VCaP (cell line): ENCODE measurements around the gene TOMM6.

Source experiments
- H3K27ac ChIP-seq: fragments of 450-650 bp; 2 replicates; pipeline ENCODE4 v1.5.1; 2017
- TF ChIP-seq, protein P1 (sequence below): fragments of 450-650 bp; conservative IDR thresholded peaks from 2 replicates; pipeline ENCODE4 v1.5.1; 2017; ENCODE audit warnings: mild to moderate bottlenecking, moderate library complexity

TOMM6 gene

DNA sequence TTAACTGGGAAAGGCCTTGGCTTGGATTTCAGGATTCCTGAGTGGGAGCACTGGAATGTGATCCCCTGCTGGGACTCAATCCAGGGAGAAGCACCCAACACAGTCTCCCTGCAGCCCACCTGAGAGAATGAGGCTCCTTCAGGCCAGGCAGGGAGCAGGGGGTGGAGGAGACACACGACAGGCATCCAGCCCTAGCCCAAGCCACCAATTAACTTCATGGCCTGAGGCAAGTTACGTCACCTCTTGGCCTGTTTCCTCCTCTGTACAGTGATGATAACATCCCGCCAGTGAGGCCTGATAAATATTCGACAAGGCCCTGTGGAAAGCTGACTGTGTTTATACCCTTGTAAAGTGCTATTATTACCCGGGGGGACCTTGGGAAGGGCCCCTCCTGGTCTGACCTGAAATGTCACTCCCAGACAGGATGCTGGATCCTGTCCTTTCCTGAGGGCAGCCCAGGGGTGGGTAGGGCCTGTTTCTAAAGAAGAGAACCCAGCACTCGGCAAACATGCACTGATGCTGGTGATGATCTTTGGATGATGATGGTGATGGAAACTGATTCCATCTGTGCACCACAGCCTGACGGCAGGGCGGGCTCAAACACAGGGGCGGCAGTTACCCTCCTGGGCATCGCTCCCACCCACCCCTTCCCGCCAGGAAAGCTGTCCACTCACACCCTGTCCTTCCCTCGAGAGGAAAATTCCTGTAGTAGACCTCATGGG is 20.2 kb upstream of the TOMM6 start:
- TF ChIP-seq, protein P1, sequence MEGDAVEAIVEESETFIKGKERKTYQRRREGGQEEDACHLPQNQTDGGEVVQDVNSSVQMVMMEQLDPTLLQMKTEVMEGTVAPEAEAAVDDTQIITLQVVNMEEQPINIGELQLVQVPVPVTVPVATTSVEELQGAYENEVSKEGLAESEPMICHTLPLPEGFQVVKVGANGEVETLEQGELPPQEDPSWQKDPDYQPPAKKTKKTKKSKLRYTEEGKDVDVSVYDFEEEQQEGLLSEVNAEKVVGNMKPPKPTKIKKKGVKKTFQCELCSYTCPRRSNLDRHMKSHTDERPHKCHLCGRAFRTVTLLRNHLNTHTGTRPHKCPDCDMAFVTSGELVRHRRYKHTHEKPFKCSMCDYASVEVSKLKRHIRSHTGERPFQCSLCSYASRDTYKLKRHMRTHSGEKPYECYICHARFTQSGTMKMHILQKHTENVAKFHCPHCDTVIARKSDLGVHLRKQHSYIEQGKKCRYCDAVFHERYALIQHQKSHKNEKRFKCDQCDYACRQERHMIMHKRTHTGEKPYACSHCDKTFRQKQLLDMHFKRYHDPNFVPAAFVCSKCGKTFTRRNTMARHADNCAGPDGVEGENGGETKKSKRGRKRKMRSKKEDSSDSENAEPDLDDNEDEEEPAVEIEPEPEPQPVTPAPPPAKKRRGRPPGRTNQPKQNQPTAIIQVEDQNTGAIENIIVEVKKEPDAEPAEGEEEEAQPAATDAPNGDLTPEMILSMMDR = no peak
- peak overlapping the region; percentile 89 for H3K27ac ChIP-seq

DNA sequence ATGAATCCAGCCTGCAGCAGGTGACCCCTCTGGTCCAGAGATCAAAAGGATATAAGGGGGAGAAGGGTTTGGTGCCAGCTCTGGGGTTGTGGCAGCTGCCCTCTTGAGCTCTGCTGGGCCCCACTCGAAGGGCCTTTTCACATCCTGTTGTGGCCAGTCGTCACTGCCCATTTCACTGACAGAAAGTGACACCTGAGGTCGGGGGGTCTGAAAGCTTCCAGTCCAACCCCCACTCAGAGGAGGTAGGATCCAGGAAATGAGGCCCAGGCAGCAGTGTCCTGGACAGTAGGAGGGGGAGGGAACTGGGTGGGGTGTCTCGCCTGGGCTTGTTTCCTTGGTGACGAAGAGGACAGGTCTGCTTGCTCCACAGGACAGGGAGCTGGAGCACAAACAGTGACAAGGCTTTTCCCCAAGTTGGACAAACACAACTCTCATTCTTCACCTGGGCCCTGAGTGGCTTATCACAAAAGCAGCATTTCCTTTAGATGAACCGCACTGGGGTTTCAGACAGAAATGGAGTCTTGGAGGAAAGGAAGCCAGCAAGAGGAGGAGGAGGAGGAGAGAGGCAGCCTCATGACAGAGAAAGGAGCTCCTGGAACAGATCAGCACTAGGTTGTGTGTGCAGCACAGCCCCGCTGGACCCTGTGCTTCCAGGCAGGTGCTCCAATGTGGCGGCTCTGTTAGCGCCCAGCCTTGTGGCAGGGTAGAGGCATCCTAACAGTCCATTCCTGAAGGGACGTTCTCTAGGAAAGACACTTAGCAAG is 18.8 kb upstream of the TOMM6 start:
- peak overlapping the region; percentile 89 for H3K27ac ChIP-seq
- TF ChIP-seq, protein P1 = no peak

DNA sequence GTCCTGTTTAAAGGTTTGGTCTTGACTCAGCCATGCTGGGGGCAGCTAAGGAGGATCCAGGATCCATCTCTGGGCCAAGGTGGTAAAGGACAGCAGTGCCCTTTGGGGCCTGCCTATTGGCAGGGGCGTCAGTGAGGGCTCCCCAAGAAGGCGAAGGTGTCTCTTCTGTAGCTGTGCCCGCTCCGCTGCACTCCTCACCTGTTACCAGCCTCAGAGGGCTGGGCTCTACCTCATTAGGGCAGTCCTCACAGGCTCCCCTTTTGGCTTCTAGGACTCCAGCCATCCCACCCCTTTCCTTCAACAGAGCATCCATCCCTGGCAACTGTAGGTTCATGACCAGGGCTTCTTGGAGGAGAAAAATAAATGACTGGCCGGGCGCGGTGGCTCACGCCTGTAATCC is 18.1 kb upstream of the TOMM6 start:
- peak overlapping the region; percentile 89 for H3K27ac ChIP-seq
- TF ChIP-seq, protein P1 = no peak

DNA sequence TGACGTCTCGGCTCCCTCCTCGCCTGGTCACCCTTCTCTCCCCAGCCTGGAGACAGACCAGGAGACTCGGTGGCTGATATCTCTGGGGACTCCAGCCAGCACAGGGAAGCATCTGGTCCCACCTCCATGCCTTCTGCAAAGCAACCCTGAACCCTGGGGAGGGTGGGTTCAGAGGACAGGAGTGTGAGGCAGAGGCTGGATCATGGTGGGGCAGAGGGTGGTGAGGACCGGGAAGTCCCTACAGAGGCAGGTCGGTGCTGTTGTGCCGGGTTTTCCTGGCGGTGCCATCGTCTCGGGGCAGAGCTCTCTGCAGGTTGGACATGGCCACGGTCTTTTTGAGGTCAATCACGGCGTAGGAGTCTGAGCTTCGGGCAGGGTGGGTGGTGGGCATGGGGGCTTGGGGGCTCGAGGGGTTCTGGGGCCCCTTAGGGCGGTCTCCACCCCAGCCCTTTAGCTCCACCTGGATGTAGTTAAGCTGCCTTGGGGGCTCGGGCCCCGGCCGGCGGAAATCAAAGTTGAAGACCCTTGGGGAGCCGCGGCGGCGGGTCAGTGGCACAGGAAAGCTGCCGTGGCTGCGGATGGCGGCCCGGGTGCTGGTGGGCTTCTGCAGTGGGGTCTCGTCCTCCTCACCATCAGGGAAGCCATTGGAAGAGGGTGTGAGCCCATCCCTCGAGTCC is 17.0 kb upstream of the TOMM6 start:
- TF ChIP-seq, protein P1 = no peak
- no peak overlapping the region for H3K27ac ChIP-seq

DNA sequence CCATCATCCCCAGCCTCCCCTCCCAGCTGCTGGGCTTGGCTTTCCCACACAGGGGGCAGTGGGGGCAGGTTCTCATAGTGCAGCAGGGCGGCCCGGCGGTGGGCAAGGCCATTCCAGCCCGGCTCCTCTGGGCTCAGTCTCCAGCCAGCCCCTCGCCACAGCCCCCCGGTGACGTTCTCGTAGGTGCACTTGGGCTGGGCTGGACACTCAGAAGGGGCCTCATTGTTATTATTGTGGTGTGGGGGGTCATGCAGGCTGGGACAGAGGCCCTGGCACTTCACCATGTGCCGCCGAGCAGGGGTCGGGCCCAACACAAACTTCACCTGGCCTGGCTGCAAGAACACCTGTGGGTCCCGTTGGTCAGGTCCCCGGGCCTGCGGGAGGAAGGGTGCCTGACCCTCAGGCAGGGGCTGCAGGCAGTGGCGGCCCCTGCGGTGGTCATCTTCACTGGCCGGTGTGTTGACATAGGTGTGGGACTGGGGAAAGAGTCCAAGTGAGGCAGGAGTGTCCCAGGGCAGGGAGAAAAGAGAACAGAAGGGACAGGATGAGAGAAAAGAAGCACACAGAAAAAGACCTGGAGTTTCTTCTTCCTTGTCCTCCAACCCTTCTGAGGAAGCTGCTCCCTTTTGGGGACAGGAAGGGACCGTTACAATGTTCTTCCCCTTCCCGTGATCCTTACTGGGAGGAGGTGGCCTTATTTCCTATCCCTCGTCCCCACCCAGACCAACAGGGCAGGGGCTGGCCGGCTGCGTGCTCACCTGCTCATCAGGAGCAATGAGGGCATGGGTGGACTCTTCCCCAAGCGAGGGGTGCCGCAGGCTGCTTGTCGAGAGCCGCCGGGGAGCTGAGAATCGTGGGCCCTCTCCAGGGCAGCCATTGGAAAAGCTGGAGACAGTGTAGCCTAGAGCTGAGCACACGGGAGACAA is 16.2 kb upstream of the TOMM6 start:
- TF ChIP-seq, protein P1 = no peak
- H3K27ac ChIP-seq = no peak overlapping the region

DNA sequence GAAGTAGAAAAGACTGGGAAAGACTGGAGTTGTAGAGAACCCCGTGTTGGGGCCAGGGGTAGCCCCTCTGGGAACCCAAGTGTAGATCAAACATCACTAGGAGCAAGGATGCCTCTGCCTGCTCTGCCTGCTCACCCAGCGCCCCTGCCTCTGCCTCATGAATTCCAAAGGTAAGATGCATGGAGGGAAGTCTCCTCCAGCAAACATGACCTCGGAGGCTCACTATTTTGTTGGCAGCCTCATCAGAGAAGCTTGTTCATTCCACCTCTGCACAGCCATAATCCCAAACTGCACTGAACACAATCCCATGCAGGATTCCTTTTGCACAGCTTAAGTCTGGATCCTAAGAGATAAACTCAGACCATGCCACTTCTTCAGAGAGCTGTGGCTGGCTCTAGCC is 12.7 kb upstream of the TOMM6 start:
- TF ChIP-seq, protein P1 = no peak

More for the DNA sequence above, 12.7 kb upstream of the TOMM6 start:
- no peak overlapping the region for H3K27ac ChIP-seq
